Fibroblast of lung (primary cell): ENCODE results near the gene HSPB6.

ENCODE experiments used
- CTCF ChIP-seq, 2 donors: IDR thresholded peaks in 1 of 2; conservative IDR thresholded peaks in 1 of 2; 1 replicate in 1 of 2; 2 replicates in 1 of 2; pipeline ENCODE4 v1.5.1; 2011 to 2012; ENCODE audit warnings: low read length in 2 of 2, control low read depth in 1 of 2, inconsistent platforms in 1 of 2, low read depth in 1 of 2, mild to moderate bottlenecking in 1 of 2
- EZH2 ChIP-seq: IDR thresholded peaks from 2 replicates; pipeline ENCODE4 v1.5.1; 2012; ENCODE audit warnings: low read length, control low read depth, mild to moderate bottlenecking; ENCODE audit errors: missing control alignments

GRCh38 chr19:35741203-35741515, 15.7 kb downstream of the HSPB6 start:
- TF ChIP-seq EZH2, result no peak
- TF ChIP-seq CTCF (conservative IDR thresholded peaks at IDR 0.05 in 1 of 2, IDR thresholded peaks at IDR 0.05 in 1 of 2; ENCODE audit: low read depth in 1 of 2, low read length in 2 of 2), result no peak
